GM19240 (cell line): Measurements from ENCODE around the gene KRABD2.
"Not testable (repeated sequence)": the region's sequence is repeated elsewhere in the genome, so short reads cannot be mapped to it uniquely, and the experiment has no call there.

ENCODE experiments used
- DNase-seq: peaks from one replicate; pipeline ENCODE4 v3.0.0; 2011; ENCODE audit warnings: low spot score; ENCODE audit not compliant: insufficient read length

KRABD2 gene

DNA sequence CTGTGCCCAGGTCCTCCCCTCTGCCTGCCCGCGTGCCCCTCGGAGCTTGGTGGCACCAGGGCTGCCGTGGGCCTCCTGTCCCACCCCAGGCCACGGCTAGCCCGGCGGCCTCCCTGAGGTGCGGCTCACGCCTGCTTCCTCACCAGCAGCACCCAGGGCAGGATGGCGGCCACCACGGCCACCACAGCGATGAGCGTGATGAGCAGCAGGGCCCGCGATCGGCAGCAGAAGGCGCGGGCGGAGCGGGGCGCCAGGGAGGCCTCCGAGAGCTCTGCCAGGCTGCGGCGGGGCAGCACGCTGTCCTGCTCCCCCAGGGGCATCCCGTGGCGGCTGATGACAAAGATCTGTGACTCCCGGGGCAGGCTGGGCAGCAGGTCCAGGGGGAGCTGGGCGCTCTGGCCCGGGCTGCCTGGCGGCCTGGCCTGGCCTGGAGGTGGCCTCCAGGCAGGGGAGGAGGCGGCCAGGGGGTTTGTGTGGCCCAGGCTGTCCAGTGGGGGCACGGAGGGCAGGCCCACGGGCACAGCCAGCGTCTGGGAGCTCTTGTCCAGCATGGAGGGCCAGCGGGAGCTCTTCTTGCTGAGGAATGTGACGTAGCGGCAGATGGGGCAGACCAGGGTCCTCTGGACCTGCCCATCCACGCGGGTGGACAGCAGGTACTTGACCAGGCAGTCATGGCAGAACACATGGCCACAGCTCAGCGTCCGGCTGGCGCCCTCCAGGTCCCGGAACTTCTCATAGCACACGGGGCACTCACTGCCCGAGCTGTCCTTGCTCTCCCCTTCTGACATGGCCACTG, 16.4 kb upstream of the KRABD2 start:
- DNase-seq = no peak

DNA sequence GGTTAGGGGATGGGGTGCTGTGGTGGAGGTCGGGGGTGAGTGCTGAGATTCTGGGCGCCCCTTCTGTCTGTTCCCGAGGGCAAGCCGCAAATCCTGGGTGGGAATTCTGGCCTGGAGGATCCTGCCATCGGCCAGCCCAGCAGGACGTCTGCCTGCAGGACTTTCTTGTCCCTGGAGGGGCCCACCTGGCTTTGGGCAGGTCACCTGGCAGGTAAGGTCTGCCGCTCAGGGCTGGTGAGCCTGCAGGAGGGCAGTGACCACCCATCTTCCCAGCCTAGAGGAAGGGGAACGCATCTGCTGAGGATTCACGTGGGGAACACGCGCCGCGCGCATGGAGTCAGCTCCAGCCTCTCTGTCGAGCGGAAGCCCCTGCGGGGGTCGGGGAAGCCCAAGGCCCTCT, 15.8 kb upstream of the KRABD2 start:
- no peak for DNase-seq

DNA sequence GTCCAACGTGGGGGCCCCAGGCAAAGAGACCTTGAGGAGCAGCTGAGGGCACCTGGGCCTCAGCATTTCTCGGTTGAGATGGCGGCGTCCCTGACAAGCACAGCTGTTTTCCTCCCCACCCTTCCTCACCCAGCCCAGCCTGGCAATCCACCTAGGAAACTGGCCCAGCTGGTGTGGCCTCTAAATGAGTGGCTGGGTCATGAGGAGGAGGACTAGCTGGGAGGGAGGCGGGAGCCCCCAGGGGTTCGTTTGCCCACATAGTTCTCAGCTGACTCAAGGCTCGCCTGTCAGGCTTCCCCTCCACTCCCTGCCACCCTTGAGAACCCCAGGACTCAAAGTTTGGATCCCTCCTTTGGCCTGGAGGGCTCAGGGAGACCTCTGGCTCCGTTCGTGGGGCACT, 15.2 kb upstream of the KRABD2 start:
- no peak for DNase-seq

DNA sequence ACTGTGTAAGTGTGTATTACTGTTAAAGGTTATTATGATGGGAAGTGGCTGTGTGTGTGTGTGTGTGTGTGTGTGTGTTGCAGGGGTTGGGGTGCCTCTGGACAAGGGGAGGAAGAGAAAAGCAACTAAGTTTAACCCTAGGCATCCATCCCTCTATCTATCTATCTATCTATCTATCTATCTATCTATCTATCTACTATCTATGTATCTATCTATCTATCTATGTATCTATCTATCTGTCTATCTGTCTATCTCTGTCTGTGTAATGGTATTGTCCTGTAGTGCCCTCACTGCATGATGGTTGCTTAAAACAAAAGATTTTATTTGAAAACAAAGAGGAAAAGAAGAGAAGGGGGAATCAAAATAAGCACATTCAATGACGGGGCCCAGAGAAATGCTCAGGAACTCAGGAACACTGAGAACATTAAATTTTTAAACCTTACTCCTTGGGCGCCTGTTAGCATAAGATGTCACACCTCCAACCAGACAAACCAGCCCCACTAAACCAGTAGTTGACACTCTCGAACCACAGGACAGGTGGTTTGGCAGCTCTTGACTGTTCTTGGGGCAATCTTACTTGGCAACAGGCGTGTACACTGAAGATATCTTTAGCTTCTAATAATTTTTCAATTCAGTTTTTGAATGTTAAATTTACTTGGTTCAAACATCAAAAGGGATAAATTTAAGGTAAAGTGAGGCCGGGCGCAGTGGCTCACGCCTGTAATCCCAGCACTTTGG, 11.6 kb upstream of the KRABD2 start:
- no peak for DNase-seq

DNA sequence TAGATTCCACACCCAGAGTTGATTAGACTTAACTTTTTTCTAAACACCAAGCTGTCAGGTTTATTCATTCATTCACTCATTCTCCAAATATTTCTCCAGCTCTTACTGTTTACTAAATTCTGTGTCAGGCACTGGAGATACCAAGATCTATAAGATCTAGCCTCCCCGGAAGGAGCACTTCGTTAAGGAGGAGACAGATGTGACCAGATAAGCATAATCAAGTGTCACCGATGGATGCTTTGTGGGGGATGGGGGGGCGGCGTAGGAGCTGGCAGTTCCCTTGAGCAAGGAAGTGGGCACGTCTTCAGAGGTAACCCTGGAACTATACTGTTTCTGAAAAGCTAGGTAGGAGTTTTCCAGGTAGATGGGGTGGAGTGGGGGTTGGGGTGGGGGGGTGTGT, 10.3 kb upstream of the KRABD2 start:
- DNase-seq = no peak

DNA sequence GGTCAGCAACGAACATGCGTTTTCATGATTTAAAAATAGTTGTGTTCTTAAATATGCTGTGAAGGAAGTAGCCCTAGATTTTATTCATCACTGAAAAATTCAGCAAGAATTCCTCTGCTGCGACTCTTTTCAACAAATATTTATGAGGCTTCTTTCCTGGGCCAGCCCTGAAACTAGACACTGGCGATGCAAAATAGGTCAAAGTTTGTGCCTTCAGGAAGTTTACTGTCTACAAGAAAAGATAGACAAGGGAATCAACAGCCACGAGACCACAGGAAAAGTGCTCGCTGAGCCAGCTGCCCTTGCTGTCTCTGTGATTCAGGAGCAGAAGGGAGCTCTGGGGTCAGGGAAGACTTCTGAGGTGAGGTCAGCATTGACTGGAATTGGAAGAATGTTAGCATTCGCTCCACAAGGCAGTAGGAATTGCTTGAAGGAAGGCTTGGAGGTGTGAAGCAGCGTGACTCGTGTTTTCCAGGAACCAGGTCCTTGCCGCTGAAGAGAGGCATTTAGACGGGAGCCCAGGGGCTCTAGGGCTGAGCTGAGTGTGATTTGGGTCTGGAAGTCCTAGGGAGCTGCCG, 8.4 kb upstream of the KRABD2 start:
- no peak for DNase-seq

DNA sequence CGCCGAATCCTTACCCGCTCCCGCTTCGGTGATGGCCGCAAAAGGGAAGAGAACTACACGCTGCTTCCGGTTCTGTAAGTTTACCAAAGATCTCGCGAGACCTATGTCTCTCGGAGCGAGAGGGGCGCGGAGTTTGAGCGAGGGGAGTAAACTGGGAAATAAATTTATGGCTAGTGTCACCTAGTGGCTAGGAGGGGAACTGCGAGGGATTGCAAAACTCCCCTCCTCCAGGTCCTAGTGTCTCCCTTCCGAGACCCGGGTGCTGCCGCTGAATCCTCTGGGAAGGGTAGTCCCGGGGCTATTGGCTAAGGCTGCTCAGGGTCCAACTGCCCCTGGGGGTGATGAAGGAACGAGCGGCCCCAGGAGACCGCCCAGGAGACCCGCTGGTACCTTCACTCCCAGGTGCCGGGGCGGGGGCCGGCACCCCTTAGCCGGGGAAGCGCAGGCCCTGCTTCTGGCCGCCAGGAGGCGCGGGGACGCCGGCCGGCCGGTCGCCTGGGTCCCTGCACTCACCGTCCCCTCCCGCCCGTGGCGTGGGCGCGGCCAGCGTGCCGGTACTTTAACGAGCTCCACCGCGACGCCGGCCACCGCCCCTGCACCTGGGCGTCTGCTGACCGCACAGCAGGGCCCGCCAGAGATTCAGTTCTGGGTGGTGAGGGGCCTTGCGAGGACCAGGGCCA, 6.8 kb upstream of the KRABD2 start, which contains the start of gene RPL26:
Gene RPL26, minus strand, starts transcription at position 51 of the 680 bp plus-strand sequence. CDS start 883 bp downstream, outside the sequence.
- peak; percentile 93 for DNase-seq

DNA sequence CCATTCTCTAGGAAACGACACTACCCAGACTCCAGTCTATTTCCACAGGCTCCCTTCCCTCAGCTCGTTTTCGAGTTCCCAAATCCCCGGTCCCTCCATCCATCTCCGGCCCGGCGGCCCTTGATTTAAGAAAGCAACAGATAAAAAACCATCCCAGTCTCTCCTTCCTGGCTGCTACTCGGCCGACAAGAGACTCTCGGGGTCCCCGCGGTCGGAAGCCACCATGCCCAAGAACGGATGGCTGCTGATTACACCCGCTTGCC, 6.3 kb upstream of the KRABD2 start:
- no peak for DNase-seq

DNA sequence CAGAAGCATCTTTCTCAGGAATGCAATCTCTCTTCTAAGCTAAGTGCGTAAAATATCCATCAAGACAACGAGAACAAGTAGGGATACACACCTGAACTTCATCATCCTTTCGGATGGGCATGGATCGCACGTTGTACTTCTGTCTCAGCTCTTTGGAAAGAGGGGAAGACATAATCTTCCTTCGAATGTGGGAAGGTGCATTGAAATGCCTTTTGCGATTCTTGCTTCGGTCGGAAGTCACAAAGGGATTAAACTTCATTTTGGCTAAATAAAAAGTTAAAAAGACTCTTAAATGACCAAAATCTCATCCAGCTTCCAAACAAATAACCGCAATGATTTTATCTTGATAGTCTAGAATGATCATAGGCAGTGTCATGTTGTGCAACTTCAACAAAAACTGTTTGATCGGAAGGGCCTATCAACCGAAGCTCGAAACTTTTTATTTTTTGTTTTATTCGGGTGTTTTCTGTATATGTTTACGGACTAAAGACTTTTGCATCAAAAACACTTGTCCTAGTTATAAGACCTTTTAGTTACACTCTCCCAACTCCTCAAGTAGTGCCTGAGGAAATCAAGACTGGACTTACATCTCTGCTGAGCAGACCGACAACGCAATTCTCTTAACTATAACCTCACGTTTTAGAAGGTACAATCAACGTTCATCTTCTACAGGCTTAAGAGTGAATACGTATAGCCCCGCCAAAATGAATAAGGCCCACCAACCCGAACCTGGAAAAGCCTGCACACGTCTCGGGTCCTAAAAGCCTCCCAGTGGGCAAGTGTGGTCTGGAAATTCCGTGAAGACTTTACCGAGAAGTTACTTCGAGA, 5.8 kb upstream of the KRABD2 start:
- no peak for DNase-seq

DNA sequence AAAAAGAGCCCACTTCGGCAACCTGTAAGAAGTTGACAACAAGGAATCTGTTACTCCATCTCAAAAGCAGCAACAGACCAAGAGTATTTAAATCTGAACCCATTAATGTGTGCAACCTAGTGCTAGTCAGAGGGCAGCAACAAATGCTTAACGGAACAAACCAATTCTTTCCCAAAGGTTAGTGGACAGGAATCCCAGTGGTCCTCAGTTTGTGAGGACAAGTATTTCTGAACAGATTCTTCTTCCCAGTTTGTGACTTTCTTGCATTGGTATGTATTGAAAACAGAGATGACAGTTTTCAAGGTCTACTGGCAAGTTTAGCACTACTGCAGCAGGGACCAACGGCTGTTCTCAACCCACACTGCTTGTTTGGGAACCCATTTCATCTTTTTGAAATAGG, 3.5 kb upstream of the KRABD2 start:
- no peak for DNase-seq

DNA sequence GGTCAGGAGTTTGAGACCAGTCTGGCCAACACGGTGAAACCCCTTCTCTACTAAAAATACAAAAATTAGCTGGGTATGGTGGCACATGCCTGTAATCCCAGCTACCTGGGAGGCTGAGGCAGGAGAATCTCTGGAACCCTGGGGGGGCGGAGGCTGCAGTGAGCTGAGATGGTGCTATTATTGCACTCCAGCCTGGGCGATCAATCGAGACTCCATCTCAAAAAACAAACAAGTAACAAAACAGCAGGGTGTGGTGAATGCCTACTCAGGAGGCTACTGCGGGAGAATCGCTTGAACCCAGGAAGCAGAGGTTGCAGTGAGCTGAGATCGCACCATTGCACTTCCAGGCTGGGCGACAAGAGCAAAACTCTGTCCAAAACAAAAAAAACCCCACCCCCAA, 1.6 kb upstream of the KRABD2 start:
- DNase-seq = not testable (repeated sequence)

DNA sequence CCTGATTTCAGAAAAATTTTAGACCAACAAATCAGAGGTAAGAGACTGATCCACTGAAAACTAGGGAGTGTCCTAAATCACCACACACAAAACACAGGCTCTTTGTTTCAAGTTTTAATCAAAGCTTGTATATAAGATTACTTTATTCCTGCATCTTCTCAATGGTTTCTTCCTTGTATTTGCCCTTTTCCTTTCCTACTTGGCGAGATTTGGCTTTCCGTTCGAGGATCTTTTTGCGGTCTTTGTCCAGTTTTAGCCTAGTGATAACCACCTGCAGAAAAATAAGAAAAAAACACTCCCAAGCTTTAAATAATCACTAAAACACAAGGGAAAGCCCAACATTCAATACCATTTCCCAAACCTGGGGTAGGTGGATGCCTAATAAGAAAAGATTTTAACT, 918 bp upstream of the KRABD2 start:
- DNase-seq = no peak

DNA sequence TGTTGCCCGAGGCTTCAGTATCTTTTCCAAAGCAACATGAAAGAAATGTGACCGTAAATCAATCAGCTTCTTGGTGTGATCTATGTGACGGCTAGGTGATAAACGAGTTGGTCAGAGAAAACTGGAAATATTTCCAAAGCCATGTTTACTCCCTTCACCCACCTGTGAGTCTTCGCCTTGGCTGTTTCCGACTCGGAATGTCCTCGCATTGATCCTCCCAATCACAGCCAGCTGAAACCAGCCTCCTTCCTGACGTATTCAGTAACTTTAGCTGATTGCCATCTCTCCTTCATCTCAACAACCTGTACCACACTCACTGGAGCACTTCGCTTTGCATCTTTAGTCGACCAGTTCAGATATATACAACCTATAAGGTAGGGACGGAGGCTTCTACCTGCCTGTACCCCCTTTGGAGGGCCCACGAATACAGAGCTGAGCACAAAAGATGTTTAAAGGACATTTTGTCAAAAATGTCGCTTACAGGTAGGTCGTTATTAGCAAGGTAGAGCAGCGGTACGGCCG, 705 bp downstream of the KRABD2 start:
- no peak for DNase-seq

DNA sequence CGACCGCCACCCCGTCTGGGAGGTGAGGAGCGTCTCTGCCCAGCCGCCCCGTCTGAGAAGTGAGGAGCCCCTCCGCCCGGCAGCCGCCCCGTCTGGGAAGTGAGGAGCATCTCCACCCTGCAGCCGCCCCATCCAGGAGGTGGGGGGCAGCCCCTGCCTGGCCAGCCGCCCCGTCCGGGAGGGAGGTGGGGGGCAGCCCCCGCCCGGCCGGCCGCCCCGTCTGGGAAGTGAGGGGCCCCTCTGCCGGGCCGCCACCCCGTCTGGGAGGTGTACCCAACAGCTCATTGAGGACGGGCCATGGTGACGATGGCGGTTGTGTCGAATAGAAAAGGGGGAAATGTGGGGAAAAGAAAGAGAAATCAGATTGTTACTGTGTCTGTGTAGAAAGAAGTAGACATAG, 2.6 kb downstream of the KRABD2 start:
- not testable (repeated sequence) for DNase-seq

DNA sequence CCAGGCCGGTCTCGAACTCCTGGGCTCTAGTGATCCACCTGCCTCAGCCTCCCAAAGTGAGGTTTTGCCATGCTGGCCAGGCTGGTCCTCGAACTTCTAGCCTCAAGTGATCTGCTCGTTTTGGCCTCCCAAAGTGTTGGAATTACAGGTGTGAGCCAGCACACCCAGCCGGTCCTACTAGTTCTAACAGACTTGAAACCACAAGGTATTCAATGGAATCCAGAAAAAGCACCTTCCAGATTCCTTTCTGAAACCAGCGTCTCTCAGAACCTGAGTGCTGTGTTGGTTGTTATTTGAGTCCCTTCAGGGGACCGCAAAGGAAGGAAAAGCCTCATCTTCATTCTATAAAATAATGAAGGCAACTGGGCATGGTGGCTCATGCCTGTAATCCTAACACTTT, 4.1 kb downstream of the KRABD2 start:
- DNase-seq = no peak

DNA sequence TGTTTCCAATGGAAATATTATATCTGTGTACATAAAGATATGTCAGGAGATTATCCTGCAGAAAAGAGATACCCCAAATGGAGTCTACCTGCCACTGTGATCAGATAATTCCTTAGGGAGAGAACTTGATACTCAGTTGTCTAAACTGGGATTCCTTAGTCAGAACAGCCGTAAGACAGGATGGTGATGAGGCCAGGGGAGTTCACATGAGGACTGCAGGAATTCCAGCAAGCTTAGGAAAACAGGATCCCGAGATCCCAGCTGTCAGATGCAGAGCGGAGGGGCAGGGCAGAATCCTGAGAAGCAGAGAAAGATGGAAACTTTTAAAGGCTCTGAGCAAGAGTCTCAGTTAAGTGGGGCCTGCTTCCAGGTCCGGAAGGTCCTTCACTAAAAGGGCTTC, 4.7 kb downstream of the KRABD2 start:
- no peak for DNase-seq

DNA sequence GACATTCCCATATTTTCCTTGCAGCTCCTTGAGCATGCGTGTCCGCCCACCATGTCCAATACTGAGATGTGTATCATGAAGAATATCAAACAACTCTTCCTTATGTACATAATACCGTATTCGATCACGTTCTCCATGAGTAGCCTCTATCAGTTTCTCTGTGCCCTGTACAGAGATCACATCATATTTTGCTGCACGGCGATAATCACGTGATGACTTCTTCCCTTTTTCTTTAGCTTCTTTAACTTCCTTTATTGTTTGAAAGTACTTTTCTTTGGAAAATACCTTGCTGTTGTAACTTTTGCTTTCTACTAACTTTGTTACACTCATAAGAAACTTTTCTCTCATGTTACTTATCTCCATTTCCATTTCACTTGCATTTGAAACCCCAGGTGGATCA, 6.6 kb downstream of the KRABD2 start:
- no peak for DNase-seq

DNA sequence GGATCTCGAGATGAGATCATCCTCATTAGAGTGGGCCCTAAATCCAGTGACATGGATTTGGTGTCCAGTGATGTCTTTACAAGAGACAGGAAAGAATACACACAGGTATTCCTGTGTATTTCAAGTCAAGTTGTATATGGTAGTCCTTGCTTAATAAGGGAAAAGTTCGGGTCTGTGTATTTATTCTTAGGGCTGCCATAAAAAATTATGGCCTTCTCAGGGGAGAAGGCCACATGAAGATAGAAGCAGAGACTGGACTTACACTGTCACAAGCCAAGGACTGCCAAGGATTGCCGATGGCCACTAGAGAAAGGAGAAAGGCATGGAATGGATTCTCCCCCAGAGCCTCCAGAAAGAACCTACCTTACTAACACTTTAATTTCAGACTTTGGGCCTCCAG, 8.3 kb downstream of the KRABD2 start:
- no peak for DNase-seq

DNA sequence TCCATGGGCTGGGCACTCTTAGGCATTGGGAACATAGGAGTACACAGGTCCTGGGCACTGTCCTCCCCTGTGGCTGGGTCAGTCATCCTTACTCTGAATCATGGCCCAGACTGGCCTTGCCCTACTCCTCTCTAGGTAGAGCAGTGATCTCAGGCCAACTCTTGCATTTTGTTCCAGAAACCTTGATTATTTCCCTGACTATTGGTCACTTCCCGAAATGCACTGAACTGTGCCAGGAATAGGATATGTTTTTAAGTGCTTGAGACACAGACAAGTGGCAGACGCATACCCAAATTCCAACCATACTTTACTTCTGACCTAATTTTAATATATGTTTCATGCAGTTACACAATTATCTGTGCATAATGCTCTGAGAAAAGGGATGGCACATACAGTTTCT, 10.3 kb downstream of the KRABD2 start:
- DNase-seq = no peak

DNA sequence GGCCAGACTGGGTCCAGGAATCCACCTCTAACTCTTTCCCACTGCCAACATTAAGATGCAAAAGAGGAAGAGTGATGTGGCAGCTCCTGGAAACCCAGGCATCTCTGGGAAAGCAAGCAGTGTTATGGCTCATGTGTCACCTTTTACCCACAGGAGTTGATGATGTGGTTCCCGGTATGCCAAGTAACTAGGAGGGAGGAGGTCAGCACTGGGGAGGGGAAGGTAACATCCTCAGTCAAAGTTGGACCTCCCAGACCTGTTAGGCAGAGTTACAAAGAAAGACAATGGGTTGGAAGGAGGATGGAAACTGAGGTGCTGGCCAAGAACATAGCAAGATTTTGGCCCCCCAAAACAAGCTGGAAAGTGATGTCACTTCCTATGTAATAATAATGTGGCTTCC, 11.4 kb downstream of the KRABD2 start:
- DNase-seq = no peak

DNA sequence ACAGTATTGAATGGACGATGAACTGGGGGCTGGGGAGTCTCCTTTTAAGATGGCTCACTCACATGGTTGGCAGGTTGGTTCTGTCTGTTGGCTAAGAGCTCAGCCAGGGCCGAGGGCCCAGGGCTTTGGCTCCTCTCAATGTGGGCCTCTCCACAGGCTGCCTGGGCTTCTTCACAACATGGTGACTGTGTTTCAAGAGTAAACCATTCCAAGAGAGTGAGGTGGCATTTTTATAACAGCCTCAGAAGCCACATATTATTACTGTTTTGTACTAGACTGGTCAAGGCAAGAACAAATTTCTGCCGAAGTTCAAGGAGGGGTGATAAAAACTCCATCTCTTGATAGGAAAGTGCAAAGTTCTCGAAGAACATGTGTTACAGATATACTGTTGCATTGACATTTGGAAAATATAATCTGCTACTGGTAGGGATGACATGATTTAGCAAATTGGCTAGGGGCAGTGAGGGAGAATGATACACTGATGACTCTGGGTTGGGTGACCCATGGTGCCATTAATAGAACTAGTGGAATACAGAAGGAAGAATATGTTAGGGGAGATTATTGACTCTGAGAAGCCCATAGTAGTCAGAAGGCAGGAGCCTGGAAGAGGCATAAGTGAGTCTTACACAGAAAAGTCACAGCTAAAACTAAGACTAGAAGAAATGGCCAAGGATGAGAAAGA, 13.7 kb downstream of the KRABD2 start:
- no peak for DNase-seq
